ENCODE data around the gene DUS3L.

GRCh38 chr19:5838353-5839064, 47.5 kb upstream of the DUS3L start:
- TF ChIP-seq CTCF (IDR thresholded peaks at IDR 0.05; ENCODE audit: control extremely low read depth in 1 of 3, insufficient read depth in 1 of 3, low read depth in 1 of 3, low read length in 3 of 3) (no peak), CREB1 (IDR thresholded peaks at IDR 0.05) (no peak), HDAC2 (IDR thresholded peaks at IDR 0.05; ENCODE audit: borderline replicate concordance in 1 of 2, low read depth in 2 of 2, low read length in 2 of 2) (no peak), JUN (IDR thresholded peaks at IDR 0.05; ENCODE audit: low read depth, low read length) (no peak), SIX5 (IDR thresholded peaks at IDR 0.05; ENCODE audit: low read depth, low read length) (no peak), TAF1 (IDR thresholded peaks at IDR 0.05; ENCODE audit: low read depth, low read length) (no peak), CHD1 (IDR thresholded peaks at IDR 0.05; ENCODE audit: low read depth, low read length) (no peak), RFX5 (IDR thresholded peaks at IDR 0.05; ENCODE audit: borderline replicate concordance, low read depth, low read length) (no peak), EP300 (IDR thresholded peaks at IDR 0.05; ENCODE audit: borderline replicate concordance in 1 of 2, low read depth in 2 of 2, low read length in 2 of 2) (no peak), USF2 (IDR thresholded peaks at IDR 0.05; ENCODE audit: low read length) (no peak), MAX (IDR thresholded peaks at IDR 0.05) (no peak), BACH1 (IDR thresholded peaks at IDR 0.05; ENCODE audit: low read length) (no peak), POLR2AphosphoS5 (IDR thresholded peaks at IDR 0.05; ENCODE audit: low read depth, low read length) (no peak), EZH2 (IDR thresholded peaks at IDR 0.05; ENCODE audit: low read depth, low read length, severe bottlenecking) (no peak)
